K562 (cell line): ENCODE results near the gene RAB31. TPM values are rescaled to one million over a fixed set of nuclear protein-coding genes. Genes with fewer than 3 reads are reported as not detected.

Source experiments
- BHLHE40 ChIP-seq: IDR thresholded peaks from 2 replicates; pipeline ENCODE4 v1.6.1; 2011; ENCODE audit warnings: low read length, improper control_type of control experiment
- CBX3 ChIP-seq, 2 experiments: IDR thresholded peaks; 1 replicate in 1 of 2; 2 replicates in 1 of 2; pipeline ENCODE4 v1.6.1; 2012; ENCODE audit warnings: inconsistent platforms in 2 of 2, low read length in 2 of 2, borderline replicate concordance in 1 of 2, control low read depth in 1 of 2
- CBX5 ChIP-seq: IDR thresholded peaks from 2 replicates; pipeline ENCODE4 v1.6.1; 2014; ENCODE audit warnings: low read depth, borderline replicate concordance
- CREB5 ChIP-seq: fragments of 250-450 bp; sonication (Bioruptor Pico); IDR thresholded peaks from 2 replicates; pipeline ENCODE4 v1.5.0; 2020; ENCODE audit warnings: mild to moderate bottlenecking
- DLX4 ChIP-seq: fragments of 250-450 bp; sonication (Bioruptor Pico); IDR thresholded peaks from 2 replicates; pipeline ENCODE4 v1.6.1; 2021; ENCODE audit warnings: mild to moderate bottlenecking
- ERF ChIP-seq: fragments of 450-650 bp; formaldehyde crosslinking; IDR thresholded peaks from 2 replicates; pipeline ENCODE4 v1.4.0; 2020; ENCODE audit warnings: mild to moderate bottlenecking, mixed read lengths
- HIVEP1 ChIP-seq: fragments of 250-450 bp; sonication (Bioruptor Pico); IDR thresholded peaks from 2 replicates; pipeline ENCODE4 v1.4.0; 2020; ENCODE audit warnings: mild to moderate bottlenecking
- NCOA2 ChIP-seq, 2 experiments: fragments of 450-650 bp; IDR thresholded peaks; 2 replicates each; pipeline ENCODE4 v1.6.1; 2018; ENCODE audit warnings: mild to moderate bottlenecking in 2 of 2, moderate library complexity in 1 of 2; ENCODE audit not compliant: partially characterized antibody in 2 of 2
- NR2C1 ChIP-seq, 2 experiments: fragments of 450-650 bp; IDR thresholded peaks; 2 replicates each; pipeline ENCODE4 v1.6.1; 2017; ENCODE audit warnings: mild to moderate bottlenecking in 2 of 2, antibody characterized with exemption in 1 of 2, inconsistent platforms in 1 of 2, missing compliant biosample characterization in 1 of 2, missing genetic modification characterization in 1 of 2
- TSC22D4 ChIP-seq: fragments of 450-650 bp; IDR thresholded peaks from 2 replicates; pipeline ENCODE4 v1.6.1; 2016; ENCODE audit warnings: missing genetic modification characterization, missing biosample characterization, control low read depth
- YY1 ChIP-seq, 3 experiments: IDR thresholded peaks; 2 replicates each; pipeline ENCODE4 v1.6.1; 2011; ENCODE audit warnings: low read length in 2 of 3, mild to moderate bottlenecking in 2 of 3, moderate library complexity in 2 of 3, borderline replicate concordance in 1 of 3, control low read depth in 1 of 3, low read depth in 1 of 3; ENCODE audit not compliant: insufficient read depth in 3 of 3, insufficient replicate concordance in 2 of 3, control insufficient read depth in 1 of 3, insufficient read length in 1 of 3; ENCODE audit errors: extremely low read depth in 1 of 3
- ZNF224 ChIP-seq: sonication (generic); formaldehyde crosslinking; IDR thresholded peaks from 2 replicates; pipeline ENCODE4 v1.8.0; 2022; ENCODE audit warnings: mild to moderate bottlenecking, missing genetic modification reagents
- ZNF3 ChIP-seq: fragments of 250-450 bp; sonication (Bioruptor Pico); IDR thresholded peaks from 2 replicates; pipeline ENCODE4 v1.5.0; 2021; ENCODE audit warnings: mild to moderate bottlenecking, moderate library complexity
- ZNF583 ChIP-seq: fragments of 250-450 bp; sonication (Bioruptor Pico); IDR thresholded peaks from 2 replicates; pipeline ENCODE4 v1.4.0; 2020
- polyA plus RNA-seq, 8 experiments: library from polyadenylated mRNA; depleted of rRNA in 4 of 8; stranded (reverse) in 5 of 8; unstranded in 3 of 8; fragments of >200 nt; fragmentation: Nextera tagmentation in 2 of 8; fragmentation: Illumina TruSeq in 1 of 8; extraction: Ambion mirVana in 2 of 8; extraction: Trizol in 1 of 8; gene quantifications; 2 replicates each; pipeline versions ENCODE4 v1.2.1 to v1.2.3, GENCODE V29; 2011 to 2014; ENCODE audit warnings: inconsistent platforms in 1 of 8, missing spikeins in 1 of 8
- total RNA-seq, 7 experiments: library from RNA; depleted of rRNA in 6 of 7; stranded (reverse); fragments of >200 nt in 6 of 7; fragmentation: Illumina TruSeq in 2 of 7; extraction: Trizol in 2 of 7; gene quantifications; 2 replicates each; pipeline versions ENCODE4 v1.2.1 to v1.2.3, GENCODE V29; 2011 to 2021; ENCODE audit warnings: low replicate concordance in 1 of 7
- TF ChIP-seq, protein P1 (sequence below): fragments of 450-650 bp; formaldehyde crosslinking; IDR thresholded peaks from 2 replicates; pipeline ENCODE4 v1.4.0; 2020; ENCODE audit warnings: mild to moderate bottlenecking, moderate library complexity
- TF ChIP-seq, protein P2 (sequence below): sonication (generic); formaldehyde crosslinking; IDR thresholded peaks from 2 replicates; pipeline ENCODE4 v1.8.0; 2023; ENCODE audit warnings: missing genetic modification reagents, mild to moderate bottlenecking, borderline replicate concordance

The RAB31 gene
- total and polyA plus RNA-seq, 9 of the 15 experiments (the other 6 are each of a cell fraction or from before 2014, with no cell fraction given), result 20.7 to 70.4 (median 41.3) TPM

GRCh38 chr18:9823805-9824473 lies 115.8 kb downstream of the RAB31 start (continued):
- TF ChIP-seq YY1 (IDR thresholded peaks at IDR 0.05; ENCODE audit: borderline replicate concordance in 1 of 3, control insufficient read depth in 1 of 3, extremely low read depth in 1 of 3, insufficient read depth in 3 of 3, insufficient read length in 1 of 3, insufficient replicate concordance in 2 of 3, low read depth in 1 of 3, low read length in 2 of 3) (no peak), TSC22D4 (peak; percentile 71; the same call in 1 of the 2 replicates), HIVEP1 (CRISPR knock-in tag) (no peak), ERF (no peak), CBX3 (IDR thresholded peaks at IDR 0.05; ENCODE audit: borderline replicate concordance in 1 of 2, low read length in 2 of 2) (no peak), ZNF3 (CRISPR knock-in tag) (no peak), ZNF224 (CRISPR knock-in tag) (no peak; the same call in 1 of the 2 replicates), DLX4 (CRISPR knock-in tag) (no peak), NCOA2 (IDR thresholded peaks at IDR 0.05; ENCODE audit: partially characterized antibody in 2 of 2) (no peak), BHLHE40 (peak; percentile 49; the same call in 1 of the 2 replicates), ZNF583 (CRISPR knock-in tag) (no peak), CBX5 (no peak), CREB5 (no peak), NR2C1 (IDR thresholded peaks at IDR 0.05) (no peak), NR2C1 (tag; IDR thresholded peaks at IDR 0.05) (no peak)
- TF ChIP-seq, protein P1, sequence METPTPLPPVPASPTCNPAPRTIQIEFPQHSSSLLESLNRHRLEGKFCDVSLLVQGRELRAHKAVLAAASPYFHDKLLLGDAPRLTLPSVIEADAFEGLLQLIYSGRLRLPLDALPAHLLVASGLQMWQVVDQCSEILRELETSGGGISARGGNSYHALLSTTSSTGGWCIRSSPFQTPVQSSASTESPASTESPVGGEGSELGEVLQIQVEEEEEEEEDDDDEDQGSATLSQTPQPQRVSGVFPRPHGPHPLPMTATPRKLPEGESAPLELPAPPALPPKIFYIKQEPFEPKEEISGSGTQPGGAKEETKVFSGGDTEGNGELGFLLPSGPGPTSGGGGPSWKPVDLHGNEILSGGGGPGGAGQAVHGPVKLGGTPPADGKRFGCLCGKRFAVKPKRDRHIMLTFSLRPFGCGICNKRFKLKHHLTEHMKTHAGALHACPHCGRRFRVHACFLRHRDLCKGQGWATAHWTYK (CRISPR knock-in tag), result no peak
- TF ChIP-seq, protein P2, sequence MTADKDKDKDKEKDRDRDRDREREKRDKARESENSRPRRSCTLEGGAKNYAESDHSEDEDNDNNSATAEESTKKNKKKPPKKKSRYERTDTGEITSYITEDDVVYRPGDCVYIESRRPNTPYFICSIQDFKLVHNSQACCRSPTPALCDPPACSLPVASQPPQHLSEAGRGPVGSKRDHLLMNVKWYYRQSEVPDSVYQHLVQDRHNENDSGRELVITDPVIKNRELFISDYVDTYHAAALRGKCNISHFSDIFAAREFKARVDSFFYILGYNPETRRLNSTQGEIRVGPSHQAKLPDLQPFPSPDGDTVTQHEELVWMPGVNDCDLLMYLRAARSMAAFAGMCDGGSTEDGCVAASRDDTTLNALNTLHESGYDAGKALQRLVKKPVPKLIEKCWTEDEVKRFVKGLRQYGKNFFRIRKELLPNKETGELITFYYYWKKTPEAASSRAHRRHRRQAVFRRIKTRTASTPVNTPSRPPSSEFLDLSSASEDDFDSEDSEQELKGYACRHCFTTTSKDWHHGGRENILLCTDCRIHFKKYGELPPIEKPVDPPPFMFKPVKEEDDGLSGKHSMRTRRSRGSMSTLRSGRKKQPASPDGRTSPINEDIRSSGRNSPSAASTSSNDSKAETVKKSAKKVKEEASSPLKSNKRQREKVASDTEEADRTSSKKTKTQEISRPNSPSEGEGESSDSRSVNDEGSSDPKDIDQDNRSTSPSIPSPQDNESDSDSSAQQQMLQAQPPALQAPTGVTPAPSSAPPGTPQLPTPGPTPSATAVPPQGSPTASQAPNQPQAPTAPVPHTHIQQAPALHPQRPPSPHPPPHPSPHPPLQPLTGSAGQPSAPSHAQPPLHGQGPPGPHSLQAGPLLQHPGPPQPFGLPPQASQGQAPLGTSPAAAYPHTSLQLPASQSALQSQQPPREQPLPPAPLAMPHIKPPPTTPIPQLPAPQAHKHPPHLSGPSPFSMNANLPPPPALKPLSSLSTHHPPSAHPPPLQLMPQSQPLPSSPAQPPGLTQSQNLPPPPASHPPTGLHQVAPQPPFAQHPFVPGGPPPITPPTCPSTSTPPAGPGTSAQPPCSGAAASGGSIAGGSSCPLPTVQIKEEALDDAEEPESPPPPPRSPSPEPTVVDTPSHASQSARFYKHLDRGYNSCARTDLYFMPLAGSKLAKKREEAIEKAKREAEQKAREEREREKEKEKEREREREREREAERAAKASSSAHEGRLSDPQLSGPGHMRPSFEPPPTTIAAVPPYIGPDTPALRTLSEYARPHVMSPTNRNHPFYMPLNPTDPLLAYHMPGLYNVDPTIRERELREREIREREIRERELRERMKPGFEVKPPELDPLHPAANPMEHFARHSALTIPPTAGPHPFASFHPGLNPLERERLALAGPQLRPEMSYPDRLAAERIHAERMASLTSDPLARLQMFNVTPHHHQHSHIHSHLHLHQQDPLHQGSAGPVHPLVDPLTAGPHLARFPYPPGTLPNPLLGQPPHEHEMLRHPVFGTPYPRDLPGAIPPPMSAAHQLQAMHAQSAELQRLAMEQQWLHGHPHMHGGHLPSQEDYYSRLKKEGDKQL (CRISPR knock-in tag), result no peak
